Measurements from ENCODE around the gene TMC1.

Gene TMC1

DNA sequence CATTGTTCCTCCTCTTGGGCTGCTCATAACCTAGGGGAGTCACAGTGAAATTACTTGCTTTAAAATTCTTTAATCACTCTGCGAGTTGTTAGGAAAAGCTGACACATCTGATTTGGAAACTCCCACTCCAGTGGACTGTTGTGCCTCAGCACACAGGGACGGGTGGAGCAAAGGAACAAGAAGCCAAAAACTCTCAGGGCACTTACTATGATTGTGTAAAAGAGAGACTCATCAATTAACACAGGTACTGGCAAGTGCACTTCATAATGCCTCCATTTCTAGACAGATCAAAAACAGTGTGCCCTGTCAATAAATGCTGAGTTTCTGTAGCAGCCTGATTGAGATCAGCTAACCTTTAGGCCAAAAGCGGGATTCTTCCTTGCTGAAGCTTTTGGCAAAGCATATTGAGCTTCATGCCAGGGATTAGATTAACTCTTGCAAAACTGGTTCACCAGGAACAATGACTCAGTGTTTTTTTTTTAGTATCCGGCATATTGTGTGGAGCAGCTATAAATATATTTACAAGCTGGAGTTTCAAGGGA lies 55.9 kb downstream of the TMC1 start (continued):
- TF ChIP-seq, protein P1, sequence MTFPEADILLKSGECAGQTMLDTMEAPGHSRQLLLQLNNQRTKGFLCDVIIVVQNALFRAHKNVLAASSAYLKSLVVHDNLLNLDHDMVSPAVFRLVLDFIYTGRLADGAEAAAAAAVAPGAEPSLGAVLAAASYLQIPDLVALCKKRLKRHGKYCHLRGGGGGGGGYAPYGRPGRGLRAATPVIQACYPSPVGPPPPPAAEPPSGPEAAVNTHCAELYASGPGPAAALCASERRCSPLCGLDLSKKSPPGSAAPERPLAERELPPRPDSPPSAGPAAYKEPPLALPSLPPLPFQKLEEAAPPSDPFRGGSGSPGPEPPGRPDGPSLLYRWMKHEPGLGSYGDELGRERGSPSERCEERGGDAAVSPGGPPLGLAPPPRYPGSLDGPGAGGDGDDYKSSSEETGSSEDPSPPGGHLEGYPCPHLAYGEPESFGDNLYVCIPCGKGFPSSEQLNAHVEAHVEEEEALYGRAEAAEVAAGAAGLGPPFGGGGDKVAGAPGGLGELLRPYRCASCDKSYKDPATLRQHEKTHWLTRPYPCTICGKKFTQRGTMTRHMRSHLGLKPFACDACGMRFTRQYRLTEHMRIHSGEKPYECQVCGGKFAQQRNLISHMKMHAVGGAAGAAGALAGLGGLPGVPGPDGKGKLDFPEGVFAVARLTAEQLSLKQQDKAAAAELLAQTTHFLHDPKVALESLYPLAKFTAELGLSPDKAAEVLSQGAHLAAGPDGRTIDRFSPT (tag by site-specific recombination; IDR thresholded peaks at IDR 0.05): no peak
- no peak for TF ChIP-seq ZNF292 (tag by site-specific recombination; IDR thresholded peaks at IDR 0.05; ENCODE audit: borderline replicate concordance, low read depth)
- no peak for TF ChIP-seq ZSCAN30 (tag by site-specific recombination; IDR thresholded peaks at IDR 0.05)
- no peak for TF ChIP-seq ZFP3 (tag by site-specific recombination; IDR thresholded peaks at IDR 0.05; ENCODE audit: low read depth)

DNA sequence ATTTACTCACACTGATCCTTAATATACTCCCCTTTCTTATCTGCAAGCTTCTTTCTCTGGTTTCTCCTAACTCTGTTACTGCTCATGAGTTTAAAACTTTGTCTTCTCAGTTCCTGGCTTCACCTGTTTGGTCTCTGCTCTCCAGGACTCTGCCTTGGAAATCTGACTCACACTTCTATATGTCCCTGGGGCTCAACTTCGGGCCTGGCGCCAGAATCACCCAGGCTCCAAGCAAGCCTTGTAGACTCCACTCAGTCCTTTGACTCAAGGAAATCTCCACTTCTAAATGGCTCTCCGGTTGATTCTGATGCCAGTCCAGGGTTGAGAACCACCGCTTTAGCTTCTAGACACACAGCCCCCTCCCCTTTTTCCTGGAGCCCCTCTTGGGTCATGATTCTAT lies 57.8 kb downstream of the TMC1 start:
- H3K27ac ChIP-seq (ENCODE audit: extremely low read depth, low read depth, low read length): no peak overlapping the region
- H3K9me3 ChIP-seq (ENCODE audit: control insufficient read depth, insufficient read depth, low read depth, low read length): no peaks in the 10 kb centered on the region
- H3K4me3 ChIP-seq (ENCODE audit: low read depth, low read length): no peak overlapping the region
- no peaks in the 10 kb centered on the region for H3K36me3 ChIP-seq (ENCODE audit: control insufficient read depth in 2 of 2, insufficient read depth in 1 of 2, low read length in 2 of 2)
- ChIA-PET CTCF (interaction anchor here (0.6 to 1.3 kb wide), 2 partner anchors 190 to 287 kb away, joined by 4 to 5 read pairs; no protein-coding TSS in a partner anchor), POLR2A (interaction anchor here (1.4 kb wide), 1 partner anchor 214 kb away, joined by 5 read pairs; the partner anchor contains the start of gene ZFAND5)
- H3K4me1 ChIP-seq (ENCODE audit: control insufficient read depth, insufficient read depth, low read length): no peaks in the 10 kb centered on the region
- TF ChIP-seq ZNF266 (tag by site-specific recombination; IDR thresholded peaks at IDR 0.05; ENCODE audit: low read depth) (no peak), WT1 (tag by site-specific recombination; IDR thresholded peaks at IDR 0.05) (no peak), ZNF76 (tag by site-specific recombination; IDR thresholded peaks at IDR 0.05; ENCODE audit: borderline replicate concordance, low read depth) (no peak), GLI4 (tag by site-specific recombination; IDR thresholded peaks at IDR 0.05) (no peak), ZNF530 (tag by site-specific recombination; IDR thresholded peaks at IDR 0.05; ENCODE audit: low read depth) (no peak)
- TF ChIP-seq, protein P2, sequence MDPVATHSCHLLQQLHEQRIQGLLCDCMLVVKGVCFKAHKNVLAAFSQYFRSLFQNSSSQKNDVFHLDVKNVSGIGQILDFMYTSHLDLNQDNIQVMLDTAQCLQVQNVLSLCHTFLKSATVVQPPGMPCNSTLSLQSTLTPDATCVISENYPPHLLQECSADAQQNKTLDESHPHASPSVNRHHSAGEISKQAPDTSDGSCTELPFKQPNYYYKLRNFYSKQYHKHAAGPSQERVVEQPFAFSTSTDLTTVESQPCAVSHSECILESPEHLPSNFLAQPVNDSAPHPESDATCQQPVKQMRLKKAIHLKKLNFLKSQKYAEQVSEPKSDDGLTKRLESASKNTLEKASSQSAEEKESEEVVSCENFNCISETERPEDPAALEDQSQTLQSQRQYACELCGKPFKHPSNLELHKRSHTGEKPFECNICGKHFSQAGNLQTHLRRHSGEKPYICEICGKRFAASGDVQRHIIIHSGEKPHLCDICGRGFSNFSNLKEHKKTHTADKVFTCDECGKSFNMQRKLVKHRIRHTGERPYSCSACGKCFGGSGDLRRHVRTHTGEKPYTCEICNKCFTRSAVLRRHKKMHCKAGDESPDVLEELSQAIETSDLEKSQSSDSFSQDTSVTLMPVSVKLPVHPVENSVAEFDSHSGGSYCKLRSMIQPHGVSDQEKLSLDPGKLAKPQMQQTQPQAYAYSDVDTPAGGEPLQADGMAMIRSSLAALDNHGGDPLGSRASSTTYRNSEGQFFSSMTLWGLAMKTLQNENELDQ (tag by site-specific recombination; IDR thresholded peaks at IDR 0.05; ENCODE audit: low read depth): no peak

DNA sequence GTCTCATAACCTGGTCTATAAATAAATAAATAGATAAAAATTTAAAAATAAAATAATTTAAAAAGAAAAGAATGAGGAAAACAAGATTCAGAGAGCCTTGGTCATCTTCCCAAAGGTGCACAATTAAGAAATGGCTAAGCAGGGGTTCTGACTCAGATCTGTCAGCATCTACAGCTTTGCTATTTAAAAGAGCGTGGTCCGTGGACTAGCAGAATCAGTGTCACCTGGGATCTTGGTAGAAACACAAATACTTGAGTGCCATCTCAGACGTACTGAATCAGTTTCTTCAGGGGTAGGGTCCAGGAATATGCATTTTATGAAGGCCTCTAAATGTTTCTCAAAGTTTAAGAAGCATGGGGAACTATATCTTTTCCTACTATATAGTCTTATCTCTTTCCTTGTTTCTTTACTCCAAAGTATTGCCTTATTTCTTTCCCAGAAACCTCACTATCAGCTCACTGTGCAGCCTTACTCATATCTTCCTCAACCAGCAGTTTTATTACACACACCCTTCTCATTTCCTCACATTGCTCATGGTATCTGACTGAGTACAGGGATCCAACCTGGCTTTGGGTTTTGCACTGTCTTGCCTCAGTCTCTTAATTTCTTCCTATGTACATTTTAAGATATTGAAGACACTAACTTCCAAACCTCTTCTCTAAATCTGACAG lies 58.6 kb downstream of the TMC1 start:
- H3K4me1 ChIP-seq (ENCODE audit: control insufficient read depth, insufficient read depth, low read length): no peaks in the 10 kb centered on the region
- POLR2A ChIA-PET: no interaction called here
- H3K27ac ChIP-seq (ENCODE audit: extremely low read depth, low read depth, low read length): no peak overlapping the region

More for the DNA sequence above, 58.6 kb downstream of the TMC1 start:
- TF ChIP-seq ZNF76 (tag by site-specific recombination; IDR thresholded peaks at IDR 0.05; ENCODE audit: borderline replicate concordance, low read depth) (no peak), BCL11A (tag by site-specific recombination; IDR thresholded peaks at IDR 0.05; ENCODE audit: low read depth) (no peak), ZNF138 (tag by site-specific recombination; IDR thresholded peaks at IDR 0.05; ENCODE audit: borderline replicate concordance) (no peak), GLIS1 (tag by site-specific recombination; IDR thresholded peaks at IDR 0.05) (no peak), KLF7 (tag by site-specific recombination; IDR thresholded peaks at IDR 0.05; ENCODE audit: borderline replicate concordance) (no peak), EGR2 (tag by site-specific recombination; IDR thresholded peaks at IDR 0.05; ENCODE audit: low read depth) (no peak), WT1 (tag by site-specific recombination; IDR thresholded peaks at IDR 0.05) (no peak)
- TF ChIP-seq, protein P3, sequence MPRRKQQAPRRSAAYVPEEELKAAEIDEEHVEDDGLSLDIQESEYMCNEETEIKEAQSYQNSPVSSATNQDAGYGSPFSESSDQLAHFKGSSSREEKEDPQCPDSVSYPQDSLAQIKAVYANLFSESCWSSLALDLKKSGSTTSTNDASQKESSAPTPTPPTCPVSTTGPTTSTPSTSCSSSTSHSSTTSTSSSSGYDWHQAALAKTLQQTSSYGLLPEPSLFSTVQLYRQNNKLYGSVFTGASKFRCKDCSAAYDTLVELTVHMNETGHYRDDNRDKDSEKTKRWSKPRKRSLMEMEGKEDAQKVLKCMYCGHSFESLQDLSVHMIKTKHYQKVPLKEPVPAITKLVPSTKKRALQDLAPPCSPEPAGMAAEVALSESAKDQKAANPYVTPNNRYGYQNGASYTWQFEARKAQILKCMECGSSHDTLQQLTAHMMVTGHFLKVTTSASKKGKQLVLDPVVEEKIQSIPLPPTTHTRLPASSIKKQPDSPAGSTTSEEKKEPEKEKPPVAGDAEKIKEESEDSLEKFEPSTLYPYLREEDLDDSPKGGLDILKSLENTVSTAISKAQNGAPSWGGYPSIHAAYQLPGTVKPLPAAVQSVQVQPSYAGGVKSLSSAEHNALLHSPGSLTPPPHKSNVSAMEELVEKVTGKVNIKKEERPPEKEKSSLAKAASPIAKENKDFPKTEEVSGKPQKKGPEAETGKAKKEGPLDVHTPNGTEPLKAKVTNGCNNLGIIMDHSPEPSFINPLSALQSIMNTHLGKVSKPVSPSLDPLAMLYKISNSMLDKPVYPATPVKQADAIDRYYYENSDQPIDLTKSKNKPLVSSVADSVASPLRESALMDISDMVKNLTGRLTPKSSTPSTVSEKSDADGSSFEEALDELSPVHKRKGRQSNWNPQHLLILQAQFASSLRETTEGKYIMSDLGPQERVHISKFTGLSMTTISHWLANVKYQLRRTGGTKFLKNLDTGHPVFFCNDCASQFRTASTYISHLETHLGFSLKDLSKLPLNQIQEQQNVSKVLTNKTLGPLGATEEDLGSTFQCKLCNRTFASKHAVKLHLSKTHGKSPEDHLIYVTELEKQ (tag by site-specific recombination; IDR thresholded peaks at IDR 0.05; ENCODE audit: borderline replicate concordance): no peak
- TF ChIP-seq, protein P4, sequence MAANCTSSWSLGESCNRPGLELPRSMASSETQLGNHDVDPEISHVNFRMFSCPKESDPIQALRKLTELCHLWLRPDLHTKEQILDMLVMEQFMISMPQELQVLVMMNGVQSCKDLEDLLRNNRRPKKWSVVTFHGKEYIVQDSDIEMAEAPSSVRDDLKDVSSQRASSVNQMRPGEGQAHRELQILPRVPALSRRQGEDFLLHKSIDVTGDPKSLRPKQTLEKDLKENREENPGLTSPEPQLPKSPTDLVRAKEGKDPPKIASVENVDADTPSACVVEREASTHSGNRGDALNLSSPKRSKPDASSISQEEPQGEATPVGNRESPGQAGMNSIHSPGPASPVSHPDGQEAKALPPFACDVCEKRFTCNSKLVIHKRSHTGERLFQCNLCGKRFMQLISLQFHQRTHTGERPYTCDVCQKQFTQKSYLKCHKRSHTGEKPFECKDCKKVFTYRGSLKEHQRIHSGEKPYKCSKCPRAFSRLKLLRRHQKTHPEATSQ (tag by site-specific recombination; IDR thresholded peaks at IDR 0.05): no peak
- TF ChIP-seq, protein P5, sequence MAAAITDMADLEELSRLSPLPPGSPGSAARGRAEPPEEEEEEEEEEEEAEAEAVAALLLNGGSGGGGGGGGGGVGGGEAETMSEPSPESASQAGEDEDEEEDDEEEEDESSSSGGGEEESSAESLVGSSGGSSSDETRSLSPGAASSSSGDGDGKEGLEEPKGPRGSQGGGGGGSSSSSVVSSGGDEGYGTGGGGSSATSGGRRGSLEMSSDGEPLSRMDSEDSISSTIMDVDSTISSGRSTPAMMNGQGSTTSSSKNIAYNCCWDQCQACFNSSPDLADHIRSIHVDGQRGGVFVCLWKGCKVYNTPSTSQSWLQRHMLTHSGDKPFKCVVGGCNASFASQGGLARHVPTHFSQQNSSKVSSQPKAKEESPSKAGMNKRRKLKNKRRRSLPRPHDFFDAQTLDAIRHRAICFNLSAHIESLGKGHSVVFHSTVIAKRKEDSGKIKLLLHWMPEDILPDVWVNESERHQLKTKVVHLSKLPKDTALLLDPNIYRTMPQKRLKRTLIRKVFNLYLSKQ (tag by site-specific recombination; IDR thresholded peaks at IDR 0.05; ENCODE audit: borderline replicate concordance): no peak
- CTCF ChIA-PET: interaction anchor here (0.6 to 1.0 kb wide), 2 partner anchors 12 to 486 kb away, joined by 3 to 5 read pairs; no protein-coding TSS in a partner anchor
- Histone ChIP-seq H3K9me3 (ENCODE audit: control insufficient read depth, insufficient read depth, low read depth, low read length) (no peaks in the 10 kb centered on the region), H3K4me3 (ENCODE audit: low read depth, low read length) (no peak overlapping the region), H3K36me3 (ENCODE audit: control insufficient read depth in 2 of 2, insufficient read depth in 1 of 2, low read length in 2 of 2) (no peaks in the 10 kb centered on the region)
